Measurements from ENCODE around the gene RAD51C. TPM values are rescaled to one million over a fixed set of nuclear protein-coding genes. Genes with fewer than 3 reads are reported as not detected.

Gene RAD51C
- polyA plus RNA-seq, 1 donor (not counting 4 experiments of a cell fraction or from before 2014, with no cell fraction given): 41.8 TPM

- Histone ChIP-seq H2AFZ (ENCODE audit: control insufficient read depth, low read length) (no peak overlapping the region), H3K9me1 (ENCODE audit: control insufficient read depth, extremely low read depth, insufficient read depth, low read length) (no peaks in the 10 kb centered on the region)
Observed at GRCh38 chr17:58706351-58707140, 14.1 kb downstream of the RAD51C start.

DNA sequence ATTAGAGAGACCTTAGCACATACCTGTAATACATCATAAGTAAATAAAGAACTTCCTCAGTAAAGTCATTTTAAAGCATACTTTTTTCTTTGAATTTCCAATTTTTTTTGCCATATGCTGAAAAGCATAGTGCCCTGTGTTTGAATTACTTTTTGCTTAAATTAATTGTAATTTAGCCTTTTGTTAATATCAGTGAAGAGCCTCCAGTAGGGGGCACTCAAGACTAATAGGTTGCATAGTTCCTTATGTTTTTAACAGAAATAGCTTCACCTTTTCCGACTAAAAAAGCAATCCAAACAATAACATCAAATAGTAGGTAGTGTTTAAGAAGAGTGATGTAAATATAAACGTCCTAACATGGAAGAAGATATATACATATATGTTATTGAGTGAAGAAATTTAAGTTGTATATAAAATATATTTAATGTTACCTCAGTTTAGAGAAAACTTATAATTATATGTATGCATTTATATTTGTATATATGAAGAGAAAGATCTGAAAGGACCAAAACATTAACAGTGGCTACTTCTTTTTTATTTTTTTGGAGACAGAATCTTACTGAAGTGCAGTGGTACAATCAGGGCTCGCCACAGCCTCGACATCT lies 18.6 kb downstream of the RAD51C start:
- no peak for FAIRE-seq
- Histone ChIP-seq H3K4me3 (ENCODE audit: control insufficient read depth in 2 of 3, extremely low read depth in 1 of 3, insufficient read depth in 2 of 3, low read depth in 1 of 3, low read length in 3 of 3) (no peak overlapping the region), H3K9me1 (ENCODE audit: control insufficient read depth, extremely low read depth, insufficient read depth, low read length) (no peaks in the 10 kb centered on the region), H3K27ac (ENCODE audit: control insufficient read depth, insufficient read depth, low read length) (no peak overlapping the region), H3K4me1 (ENCODE audit: control insufficient read depth, extremely low read depth, insufficient read depth, low read length) (no peaks in the 10 kb centered on the region), H3K79me2 (ENCODE audit: control insufficient read depth, insufficient read depth, low read length) (no peaks in the 10 kb centered on the region), H3K36me3 (ENCODE audit: control insufficient read depth in 2 of 2, extremely low read depth in 1 of 2, insufficient read depth in 2 of 2, low read length in 2 of 2) (peaks cover 2 to 4% of the 10 kb centered on the region in 2 experiments), H4K20me1 (ENCODE audit: control insufficient read depth, extremely low read depth, insufficient read depth, low read length) (no peaks in the 10 kb centered on the region), H3K27me3 (ENCODE audit: control insufficient read depth, extremely low read depth, insufficient read depth, low read length) (no peaks in the 10 kb centered on the region), H3K9me3 (ENCODE audit: control insufficient read depth, low read depth, low read length) (no peaks in the 10 kb centered on the region), H3K9ac (ENCODE audit: control insufficient read depth, extremely low read depth, insufficient read depth, low read length) (no peak overlapping the region), H2AFZ (ENCODE audit: control insufficient read depth, low read length) (no peak overlapping the region), H3K4me2 (ENCODE audit: control insufficient read depth, extremely low read depth, insufficient read depth, low read depth, low read length) (no peak overlapping the region)
- dilution Hi-C loops (cut with MboI; ENCODE audit: extremely low pct_ligation_motif_present, low sequenced_read_pairs): no loop called here
- TF ChIP-seq, protein P1, sequence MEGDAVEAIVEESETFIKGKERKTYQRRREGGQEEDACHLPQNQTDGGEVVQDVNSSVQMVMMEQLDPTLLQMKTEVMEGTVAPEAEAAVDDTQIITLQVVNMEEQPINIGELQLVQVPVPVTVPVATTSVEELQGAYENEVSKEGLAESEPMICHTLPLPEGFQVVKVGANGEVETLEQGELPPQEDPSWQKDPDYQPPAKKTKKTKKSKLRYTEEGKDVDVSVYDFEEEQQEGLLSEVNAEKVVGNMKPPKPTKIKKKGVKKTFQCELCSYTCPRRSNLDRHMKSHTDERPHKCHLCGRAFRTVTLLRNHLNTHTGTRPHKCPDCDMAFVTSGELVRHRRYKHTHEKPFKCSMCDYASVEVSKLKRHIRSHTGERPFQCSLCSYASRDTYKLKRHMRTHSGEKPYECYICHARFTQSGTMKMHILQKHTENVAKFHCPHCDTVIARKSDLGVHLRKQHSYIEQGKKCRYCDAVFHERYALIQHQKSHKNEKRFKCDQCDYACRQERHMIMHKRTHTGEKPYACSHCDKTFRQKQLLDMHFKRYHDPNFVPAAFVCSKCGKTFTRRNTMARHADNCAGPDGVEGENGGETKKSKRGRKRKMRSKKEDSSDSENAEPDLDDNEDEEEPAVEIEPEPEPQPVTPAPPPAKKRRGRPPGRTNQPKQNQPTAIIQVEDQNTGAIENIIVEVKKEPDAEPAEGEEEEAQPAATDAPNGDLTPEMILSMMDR (optimal IDR thresholded peaks at IDR 0.05 in 1 of 3, IDR thresholded peaks at IDR 0.05 in 1 of 3, conservative IDR thresholded peaks at IDR 0.05 in 1 of 3; ENCODE audit: extremely low read depth in 1 of 3, insufficient read depth in 2 of 3, low read length in 3 of 3): peak in 2 of 3 experiments; percentile 44 to 53
- TF ChIP-seq EZH2 (IDR thresholded peaks at IDR 0.05; ENCODE audit: low read length): no peak
- no peak for DNase-seq (ENCODE audit: low read depth, low spot score)

More at GRCh38 chr17:58706351-58707140, 14.1 kb downstream of the RAD51C start:
- H3K4me3 ChIP-seq (ENCODE audit: control insufficient read depth in 2 of 3, extremely low read depth in 1 of 3, insufficient read depth in 2 of 3, low read depth in 1 of 3, low read length in 3 of 3): no peak overlapping the region
- H3K36me3 ChIP-seq (ENCODE audit: control insufficient read depth in 2 of 2, extremely low read depth in 1 of 2, insufficient read depth in 2 of 2, low read length in 2 of 2): peaks cover 2 to 4% of the 10 kb centered on the region in 2 experiments
- TF ChIP-seq, protein P1 (optimal IDR thresholded peaks at IDR 0.05 in 1 of 3, IDR thresholded peaks at IDR 0.05 in 1 of 3, conservative IDR thresholded peaks at IDR 0.05 in 1 of 3; ENCODE audit: extremely low read depth in 1 of 3, insufficient read depth in 2 of 3, low read length in 3 of 3): no peak
- TF ChIP-seq EZH2 (IDR thresholded peaks at IDR 0.05; ENCODE audit: low read length): no peak
- no peaks in the 10 kb centered on the region for H4K20me1 ChIP-seq (ENCODE audit: control insufficient read depth, extremely low read depth, insufficient read depth, low read length)
- no peak overlapping the region for H3K27ac ChIP-seq (ENCODE audit: control insufficient read depth, insufficient read depth, low read length)
- no peaks in the 10 kb centered on the region for H3K9me3 ChIP-seq (ENCODE audit: control insufficient read depth, low read depth, low read length)
- FAIRE-seq (no peak), DNase-seq (ENCODE audit: low read depth, low spot score) (no peak)
- no peaks in the 10 kb centered on the region for H3K4me1 ChIP-seq (ENCODE audit: control insufficient read depth, extremely low read depth, insufficient read depth, low read length)
- dilution Hi-C loops (cut with MboI; ENCODE audit: extremely low pct_ligation_motif_present, low sequenced_read_pairs): no loop called here
- no peaks in the 10 kb centered on the region for H3K79me2 ChIP-seq (ENCODE audit: control insufficient read depth, insufficient read depth, low read length)
- H3K9ac ChIP-seq (ENCODE audit: control insufficient read depth, extremely low read depth, insufficient read depth, low read length): no peak overlapping the region
- H3K4me2 ChIP-seq (ENCODE audit: control insufficient read depth, extremely low read depth, insufficient read depth, low read depth, low read length): no peak overlapping the region
- H3K27me3 ChIP-seq (ENCODE audit: control insufficient read depth, extremely low read depth, insufficient read depth, low read length): no peaks in the 10 kb centered on the region
